Left lung (tissue), 14 donors: ENCODE results near the gene PTN. TPM values are rescaled to one million over a fixed set of nuclear protein-coding genes. Genes with fewer than 3 reads are reported as not detected.
A peak's percentile ranks its signal among the peaks of the same experiment; 100 is the strongest.

Experiments used
- ATAC-seq: fragments of 200-7000 bp; cut with Tn5 transposase; one replicate; pipeline ENCODE4 v1.9.1; 2020; ENCODE audit warnings: moderate library complexity
- DNase-seq, 4 donors: peaks; one replicate each; pipeline ENCODE4 v3.0.0-alpha.2; 2013 to 2020
- H3K27ac ChIP-seq, 2 donors: fragments of 200-600 bp; sonication (generic) in 1 of 2; one replicate each; pipeline versions ENCODE4 v1.5.0 to v1.8.0; 2020 to 2021
- H3K27me3 ChIP-seq, 2 donors: fragments of 200-600 bp; sonication (generic) in 1 of 2; one replicate each; pipeline versions ENCODE4 v1.5.0 to v1.8.0; 2020 to 2021
- H3K36me3 ChIP-seq, 2 donors: fragments of 200-600 bp; sonication (generic) in 1 of 2; one replicate each; pipeline versions ENCODE4 v1.5.0 to v1.8.0; 2020 to 2021
- H3K4me1 ChIP-seq, 2 donors: fragments of 200-600 bp; one replicate each; pipeline ENCODE4 v1.8.0; 2021
- H3K4me3 ChIP-seq, 2 donors: fragments of 200-600 bp; sonication (generic) in 1 of 2; one replicate each; pipeline versions ENCODE4 v1.5.0 to v1.8.0; 2020 to 2021; ENCODE audit warnings: mild to moderate bottlenecking in 1 of 2
- H3K9me3 ChIP-seq, 2 donors: fragments of 200-600 bp; sonication (generic) in 1 of 2; one replicate each; pipeline versions ENCODE4 v1.5.0 to v1.8.0; 2020 to 2021
- CTCF ChIP-seq, 2 donors: fragments of 200-600 bp; sonication (generic) in 1 of 2; IDR thresholded peaks; one replicate each; pipeline versions ENCODE4 v1.5.0 to v1.8.0; 2021; ENCODE audit warnings: antibody characterized with exemption in 2 of 2
- intact Hi-C, 2 donors: fragments of 100-400 bp; cut with DNase I; formaldehyde crosslinking; loops; one replicate each; pipeline versions ENCODE4 v1.11.2 to v1.14.2; 2022
- long read RNA-seq, 12 donors: library from polyadenylated mRNA in 2 of 12; unstranded in 2 of 12; transcript quantifications; one replicate each; pipeline ENCODE4 v2.0.0 and lab custom pipeline, GENCODE V29; 2019 to 2026
- polyA plus RNA-seq, 6 donors: library from polyadenylated mRNA; unstranded; fragments of 120-200 nt; gene quantifications; one replicate each; pipeline ENCODE4 v1.2.1, GENCODE V29; 2013; ENCODE audit not compliant: insufficient read length in 6 of 6
- total RNA-seq, 2 donors: library from RNA; stranded (reverse); fragmentation: NEBNext Ultra II Directional; extraction: Animal tissue kit (Norgen Biotek cat#: 25700); gene quantifications; one replicate each; pipeline ENCODE4 v1.2.1, GENCODE V29; 2021
- donor health status: DM: no; HTN: yes; CAD: no.
- donor health status: DM: no; HTN: no; CAD: no.

Gene PTN, protein sequence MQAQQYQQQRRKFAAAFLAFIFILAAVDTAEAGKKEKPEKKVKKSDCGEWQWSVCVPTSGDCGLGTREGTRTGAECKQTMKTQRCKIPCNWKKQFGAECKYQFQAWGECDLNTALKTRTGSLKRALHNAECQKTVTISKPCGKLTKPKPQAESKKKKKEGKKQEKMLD
- 1 to 10 TPM; 2.1 to 6.4 TPM for total RNA-seq
- 10 to 100 TPM; 53.0 to 85.1 (median 67.7) TPM for polyA plus RNA-seq
- long read RNA-seq, donor 1, transcript PTN-201 (5 exons, 1,614 nt), result major isoform, 34 of 76 reads
- long read RNA-seq, donor 1, partial matches to known transcripts, result 42 of 76 reads
- long read RNA-seq, donor 1, other reads (novel, unspliced or antisense), result 0 of 76 reads
- long read RNA-seq, donor 2, transcript PTN-201 (5 exons, 1,614 nt), result major isoform, 35 of 96 reads
- long read RNA-seq, donor 2, partial matches to known transcripts, result 61 of 96 reads
- long read RNA-seq, donor 2, other reads (novel, unspliced or antisense), result 0 of 96 reads
- long read RNA-seq, donor 3, transcript PTN-201 (5 exons, 1,614 nt), result major isoform, 44 of 62 reads
- long read RNA-seq, donor 3, partial matches to known transcripts, result 18 of 62 reads
- long read RNA-seq, donor 3, other reads (novel, unspliced or antisense), result 0 of 62 reads
- long read RNA-seq, donor 4, transcript PTN-201 (5 exons, 1,614 nt), result major isoform, 6 of 15 reads
- long read RNA-seq, donor 4, partial matches to known transcripts, result 8 of 15 reads
- long read RNA-seq, donor 4, other reads (novel, unspliced or antisense), result 1 of 15 reads
- long read RNA-seq, donor 5, transcript PTN-201 (5 exons, 1,614 nt), result major isoform, 27 of 62 reads
- long read RNA-seq, donor 5, partial matches to known transcripts, result 35 of 62 reads
- long read RNA-seq, donor 5, other reads (novel, unspliced or antisense), result 0 of 62 reads
- long read RNA-seq, donor 6, transcript PTN-201 (5 exons, 1,614 nt), result major isoform, 32 of 67 reads
- long read RNA-seq, donor 6, partial matches to known transcripts, result 35 of 67 reads
- long read RNA-seq, donor 6, other reads (novel, unspliced or antisense), result 0 of 67 reads
- long read RNA-seq, donor 7, transcript PTN-201 (5 exons, 1,614 nt), result major isoform, 16 of 16 reads
- long read RNA-seq, donor 7, partial matches to known transcripts, result 0 of 16 reads
- long read RNA-seq, donor 7, other reads (novel, unspliced or antisense), result 0 of 16 reads
- long read RNA-seq, donor 8, transcript PTN-201 (5 exons, 1,614 nt), result major isoform, 22 of 22 reads
- long read RNA-seq, donor 8, partial matches to known transcripts, result 0 of 22 reads
- long read RNA-seq, donor 8, other reads (novel, unspliced or antisense), result 0 of 22 reads
- long read RNA-seq, donor 9, partial matches to known transcripts, result 0 of 1 reads
- long read RNA-seq, donor 9, other reads (novel, unspliced or antisense), result 0 of 1 reads
- long read RNA-seq, donor 10, partial matches to known transcripts, result 1 of 3 reads
- long read RNA-seq, donor 10, other reads (novel, unspliced or antisense), result 0 of 3 reads
- long read RNA-seq, donor 11, transcript PTN-201 (5 exons, 1,614 nt), result major isoform, 653 of 1,491 reads
- long read RNA-seq, donor 11, partial matches to known transcripts, result 707 of 1,491 reads
- long read RNA-seq, donor 11, other reads (novel, unspliced or antisense), result 130 of 1,491 reads
- long read RNA-seq, donor 12, transcript PTN-201 (5 exons, 1,614 nt), result major isoform, 13 of 13 reads
- long read RNA-seq, donor 12, partial matches to known transcripts, result 0 of 13 reads
- long read RNA-seq, donor 12, other reads (novel, unspliced or antisense), result 0 of 13 reads

DNA sequence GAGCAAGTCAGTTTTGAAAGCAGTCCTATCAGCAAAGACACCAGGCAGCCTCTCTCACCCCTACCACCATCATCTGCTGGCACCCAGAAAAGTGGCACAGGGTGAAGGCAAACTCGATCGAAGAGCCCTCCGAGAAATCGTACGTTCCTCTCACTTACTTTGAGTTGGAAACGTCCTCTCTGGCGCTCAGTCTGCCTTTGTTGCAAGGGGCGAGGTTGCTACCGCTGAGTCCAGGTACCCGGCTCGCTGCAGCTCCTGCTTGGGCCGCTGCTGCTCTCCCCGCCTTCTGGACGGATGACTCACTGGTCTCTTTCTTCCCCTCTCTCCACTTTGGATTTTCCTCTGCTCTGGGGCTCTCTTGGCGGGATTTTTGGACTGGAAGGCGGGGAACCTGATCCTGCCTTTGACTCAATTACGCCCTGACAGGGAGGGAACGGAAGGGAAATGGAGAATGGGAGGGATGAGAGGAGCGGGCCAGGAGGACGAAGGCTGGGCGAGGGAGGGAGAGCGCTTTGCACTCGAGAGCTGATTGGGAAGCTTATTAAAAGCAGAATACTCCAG, at the start of gene PTN:
PTN (minus strand) TSS at position 453 of the 561 bp plus-strand sequence. CDS start 88,760 bp downstream, outside the sequence.
- H3K9me3 ChIP-seq, result no peaks in the 10 kb centered on the region
- ATAC-seq (peak; percentile 91), DNase-seq (peak in 3 of 4 donors; percentile 57 to 71 (median 57))
- TF ChIP-seq CTCF (IDR thresholded peaks at IDR 0.05), result no peak
- H3K4me3 ChIP-seq, result peak within 1 kb of the TSS; percentile 4 to 22
- H3K4me1 ChIP-seq, result no peaks in the 10 kb centered on the region
- H3K36me3 ChIP-seq, result no peaks in the 10 kb centered on the region
- intact Hi-C loops, result no loop called here
- H3K27ac ChIP-seq, result no peak within 1 kb of the TSS
- H3K27me3 ChIP-seq, result peaks cover 0 to 17% of the 10 kb centered on the region in 2 donors

- DNase-seq, result peak in 1 of 4 donors; percentile 5
- H3K36me3 ChIP-seq, result no peaks in the 10 kb centered on the region
- TF ChIP-seq CTCF (IDR thresholded peaks at IDR 0.05), result no peak
- no peaks in the 10 kb centered on the region for H3K9me3 ChIP-seq
- H3K4me3 ChIP-seq, result no peak overlapping the region
- peak; percentile 85 for ATAC-seq
- intact Hi-C loops, result no loop called here
- H3K27ac ChIP-seq, result no peak overlapping the region
- H3K4me1 ChIP-seq, result no peaks in the 10 kb centered on the region
- no peaks in the 10 kb centered on the region for H3K27me3 ChIP-seq
These were observed 46.5 kb upstream of the PTN start for GRCh38 chr7:137390076-137390475.

GRCh38 chr7:137388916-137389315, 45.4 kb upstream of the PTN start:
- H3K4me3 ChIP-seq, result no peak overlapping the region
- no peaks in the 10 kb centered on the region for H3K9me3 ChIP-seq
- no peaks in the 10 kb centered on the region for H3K4me1 ChIP-seq
- H3K27ac ChIP-seq, result no peak overlapping the region
- DNase-seq (no peak), ATAC-seq (no peak)
- no peaks in the 10 kb centered on the region for H3K36me3 ChIP-seq
- no peak for TF ChIP-seq CTCF (IDR thresholded peaks at IDR 0.05)
- no peaks in the 10 kb centered on the region for H3K27me3 ChIP-seq
- intact Hi-C loops, result no loop called here

DNA sequence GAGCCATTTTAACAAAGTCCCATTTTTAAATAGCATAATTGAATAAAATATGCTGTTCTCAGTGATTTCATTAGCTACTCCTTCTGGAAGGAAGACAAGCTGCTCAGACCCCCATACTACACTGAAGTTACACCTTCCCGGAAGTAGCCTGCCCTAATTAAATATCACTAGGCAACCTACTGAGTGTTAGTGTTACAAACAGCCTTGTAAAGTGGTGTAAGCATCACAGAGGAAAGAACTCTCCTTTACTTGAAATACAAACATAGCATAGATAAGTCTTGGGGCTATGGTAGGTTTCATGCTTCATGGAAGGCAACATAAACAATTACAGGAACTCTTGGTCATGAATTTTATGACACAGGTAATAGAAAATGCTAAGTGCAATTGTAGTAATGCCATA, 43.4 kb upstream of the PTN start:
- DNase-seq (no peak), ATAC-seq (no peak)
- Histone ChIP-seq H3K27me3 (no peaks in the 10 kb centered on the region), H3K27ac (no peak overlapping the region), H3K9me3 (no peaks in the 10 kb centered on the region), H3K36me3 (no peaks in the 10 kb centered on the region), H3K4me3 (no peak overlapping the region), H3K4me1 (no peaks in the 10 kb centered on the region)
- TF ChIP-seq CTCF (IDR thresholded peaks at IDR 0.05), result no peak
- intact Hi-C loops, result no loop called here
